Mucosa of stomach (tissue), 1 donor: Measurements from ENCODE around the gene GGPS1.
"Not testable (repeated sequence)": the region's sequence is repeated elsewhere in the genome, so short reads cannot be mapped to it uniquely, and the experiment has no call there.

Source experiments
- H3K27me3 ChIP-seq: one replicate; pipeline ENCODE4 v1.7.0; 2013; ENCODE audit warnings: mild to moderate bottlenecking, low read length; ENCODE audit not compliant: control insufficient read depth, insufficient read depth
- H3K36me3 ChIP-seq: one replicate; pipeline ENCODE4 v1.7.0; 2013; ENCODE audit warnings: low read length; ENCODE audit not compliant: control insufficient read depth, insufficient read depth
- H3K4me1 ChIP-seq: one replicate; pipeline ENCODE4 v1.7.0; 2013; ENCODE audit warnings: mild to moderate bottlenecking, low read length; ENCODE audit not compliant: control insufficient read depth, insufficient read depth
- H3K4me3 ChIP-seq: one replicate; pipeline ENCODE4 v1.7.0; 2013; ENCODE audit warnings: low read length
- H3K9ac ChIP-seq: one replicate; pipeline ENCODE4 v1.7.0; 2013; ENCODE audit warnings: mild to moderate bottlenecking, low read length, moderate library complexity
- H3K9me3 ChIP-seq: one replicate; pipeline ENCODE4 v1.7.0; 2013; ENCODE audit warnings: mild to moderate bottlenecking, low read length, moderate library complexity; ENCODE audit not compliant: control insufficient read depth
- donor health status: Pancreatic carcinoma.

The GGPS1 gene

DNA sequence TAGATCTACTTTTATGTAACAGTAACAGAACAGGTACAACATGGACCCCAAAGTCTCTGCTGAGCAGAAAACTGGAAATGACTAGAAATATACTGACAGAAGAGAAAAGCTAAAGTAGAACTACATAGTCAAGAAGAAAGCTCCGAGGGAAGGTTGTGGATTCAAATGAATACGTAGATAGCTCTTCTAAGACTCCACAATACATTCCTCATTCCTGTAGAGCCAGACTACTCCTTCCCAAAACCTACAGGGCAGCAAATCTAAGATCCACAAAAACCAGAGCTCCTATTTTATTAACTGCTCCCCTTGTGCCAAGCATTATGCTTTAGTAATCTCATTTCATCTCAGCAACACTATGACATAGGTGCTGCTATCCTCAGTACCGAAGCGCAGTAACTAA lies 35.6 kb upstream of the GGPS1 start:
- Histone ChIP-seq H3K9ac (no peak overlapping the region), H3K4me3 (no peak overlapping the region), H3K9me3 (no peaks in the 10 kb centered on the region), H3K36me3 (no peaks in the 10 kb centered on the region), H3K4me1 (peaks cover 14% of the 10 kb centered on the region), H3K27me3 (no peaks in the 10 kb centered on the region)

DNA sequence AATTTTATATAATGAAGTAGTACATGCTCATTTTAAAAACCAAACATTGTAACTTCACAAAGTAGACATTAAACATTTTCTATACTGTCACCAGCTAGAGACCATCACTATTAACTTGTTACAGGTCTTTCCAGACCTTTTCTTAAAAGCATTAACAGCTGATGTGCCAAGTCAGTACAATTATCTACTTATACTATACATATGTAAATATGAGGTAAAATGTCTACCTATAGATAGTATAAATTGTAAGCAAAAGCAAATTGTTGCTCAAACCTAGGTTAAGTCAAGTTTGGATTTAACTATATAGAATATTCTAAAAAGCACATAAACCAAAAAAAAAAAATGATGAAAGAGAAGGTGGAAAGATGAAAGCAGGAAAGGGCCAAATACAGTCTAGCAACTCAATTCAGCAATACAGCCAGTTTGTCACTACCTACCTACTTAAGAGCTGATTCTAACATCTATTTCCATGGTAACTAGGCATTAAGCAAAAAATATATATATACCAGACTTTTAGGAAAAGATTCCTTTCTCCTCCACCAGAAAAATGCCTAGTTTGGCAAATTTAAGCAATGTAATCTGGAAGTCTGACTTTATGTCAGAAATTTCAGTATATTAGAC lies 34.9 kb upstream of the GGPS1 start:
- no peaks in the 10 kb centered on the region for H3K36me3 ChIP-seq
- H3K9ac ChIP-seq: no peak overlapping the region
- H3K9me3 ChIP-seq: no peaks in the 10 kb centered on the region
- H3K27me3 ChIP-seq: no peaks in the 10 kb centered on the region
- H3K4me1 ChIP-seq: peaks cover 14% of the 10 kb centered on the region
- H3K4me3 ChIP-seq: no peak overlapping the region

DNA sequence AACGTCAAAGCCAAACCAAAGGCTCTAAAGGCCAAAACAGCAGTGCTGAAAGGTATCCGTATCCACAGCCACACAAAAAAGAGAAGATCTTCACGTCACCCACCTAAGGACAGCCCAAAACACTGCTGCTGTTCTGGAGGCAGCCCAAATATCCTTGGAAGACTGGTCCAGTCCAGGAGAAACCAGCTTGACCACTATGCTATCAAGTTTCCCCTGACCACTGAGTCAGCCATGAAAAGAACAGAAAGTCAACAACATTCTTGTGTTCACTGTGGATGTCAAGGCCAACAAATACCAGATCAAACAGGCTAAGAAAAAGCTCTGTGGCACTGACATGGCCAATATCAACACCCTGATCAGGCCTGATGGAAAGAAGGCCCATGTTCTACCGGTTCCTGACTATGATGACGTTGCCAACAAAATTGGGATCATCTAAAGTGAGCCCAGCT lies 32.4 kb upstream of the GGPS1 start:
- Histone ChIP-seq H3K27me3 (no peaks in the 10 kb centered on the region), H3K9me3 (no peaks in the 10 kb centered on the region), H3K4me1 (peaks cover 29% of the 10 kb centered on the region), H3K4me3 (no peak overlapping the region), H3K9ac (no peak overlapping the region), H3K36me3 (no peaks in the 10 kb centered on the region)

DNA sequence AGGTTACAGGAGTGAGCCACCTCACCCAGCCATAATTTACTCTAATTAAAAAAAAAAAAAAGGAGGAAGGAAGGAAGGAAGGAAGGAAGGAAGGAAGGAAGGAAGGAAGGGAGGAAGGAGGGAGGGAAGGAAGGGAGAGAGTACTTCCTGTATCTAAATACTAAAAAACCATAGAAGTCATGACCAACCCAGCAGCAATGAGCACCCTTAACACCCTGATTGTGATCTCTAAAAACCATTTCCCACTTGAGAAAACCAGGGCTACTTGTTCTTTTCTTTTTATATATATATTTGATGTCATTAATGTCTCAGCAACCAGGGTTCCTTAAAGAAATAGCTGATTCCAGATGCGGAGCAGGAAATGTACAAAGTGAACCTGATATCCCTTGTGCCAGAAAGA lies 31.6 kb upstream of the GGPS1 start:
- no peak overlapping the region for H3K9ac ChIP-seq
- H3K9me3 ChIP-seq: no peaks in the 10 kb centered on the region
- no peaks in the 10 kb centered on the region for H3K36me3 ChIP-seq
- H3K4me3 ChIP-seq: no peak overlapping the region
- no peaks in the 10 kb centered on the region for H3K27me3 ChIP-seq
- peaks cover 26% of the 10 kb centered on the region for H3K4me1 ChIP-seq

DNA sequence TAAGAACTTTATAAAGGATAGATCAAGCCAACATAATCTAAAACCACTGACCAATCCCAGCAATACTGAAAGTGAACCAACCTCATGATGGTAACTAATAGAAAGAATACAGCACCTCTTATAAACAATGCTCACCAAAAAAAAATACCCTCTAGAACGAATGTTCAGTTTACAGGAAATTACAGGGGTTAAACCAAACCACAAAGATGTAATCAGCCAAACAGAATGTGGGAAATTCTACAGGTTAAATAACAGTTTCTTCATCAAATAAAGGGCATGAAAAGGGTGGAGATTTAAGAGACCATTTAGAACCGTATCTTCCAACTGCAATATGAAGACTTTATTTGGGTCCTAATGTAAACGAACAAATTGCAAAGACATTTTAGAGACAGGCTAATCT lies 30.8 kb upstream of the GGPS1 start:
- Histone ChIP-seq H3K9me3 (no peaks in the 10 kb centered on the region), H3K27me3 (no peaks in the 10 kb centered on the region), H3K36me3 (no peaks in the 10 kb centered on the region), H3K4me1 (peaks cover 22% of the 10 kb centered on the region), H3K4me3 (no peak overlapping the region), H3K9ac (no peak overlapping the region)

DNA sequence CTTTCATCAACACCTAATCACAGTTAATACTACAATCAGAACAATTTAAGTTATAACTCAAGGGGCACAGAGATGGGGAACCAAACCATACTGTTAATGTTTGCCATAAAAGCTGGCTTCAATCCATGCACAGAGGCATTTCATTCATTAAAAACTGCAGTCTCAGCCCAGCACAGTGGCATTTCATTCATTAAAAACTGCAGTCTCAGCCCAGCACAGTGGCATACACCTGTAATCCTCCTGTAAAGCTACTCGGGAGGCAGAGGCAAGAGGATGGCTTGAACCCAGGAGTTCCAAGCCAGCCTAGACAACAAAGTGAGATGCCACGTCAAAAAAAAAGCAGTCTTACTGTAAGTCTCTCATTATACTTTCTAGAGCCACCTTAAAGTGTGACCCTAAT lies 29.6 kb upstream of the GGPS1 start:
- Histone ChIP-seq H3K9me3 (no peaks in the 10 kb centered on the region), H3K9ac (no peak overlapping the region), H3K4me3 (no peak overlapping the region), H3K4me1 (peaks cover 20% of the 10 kb centered on the region), H3K36me3 (no peaks in the 10 kb centered on the region), H3K27me3 (no peaks in the 10 kb centered on the region)

DNA sequence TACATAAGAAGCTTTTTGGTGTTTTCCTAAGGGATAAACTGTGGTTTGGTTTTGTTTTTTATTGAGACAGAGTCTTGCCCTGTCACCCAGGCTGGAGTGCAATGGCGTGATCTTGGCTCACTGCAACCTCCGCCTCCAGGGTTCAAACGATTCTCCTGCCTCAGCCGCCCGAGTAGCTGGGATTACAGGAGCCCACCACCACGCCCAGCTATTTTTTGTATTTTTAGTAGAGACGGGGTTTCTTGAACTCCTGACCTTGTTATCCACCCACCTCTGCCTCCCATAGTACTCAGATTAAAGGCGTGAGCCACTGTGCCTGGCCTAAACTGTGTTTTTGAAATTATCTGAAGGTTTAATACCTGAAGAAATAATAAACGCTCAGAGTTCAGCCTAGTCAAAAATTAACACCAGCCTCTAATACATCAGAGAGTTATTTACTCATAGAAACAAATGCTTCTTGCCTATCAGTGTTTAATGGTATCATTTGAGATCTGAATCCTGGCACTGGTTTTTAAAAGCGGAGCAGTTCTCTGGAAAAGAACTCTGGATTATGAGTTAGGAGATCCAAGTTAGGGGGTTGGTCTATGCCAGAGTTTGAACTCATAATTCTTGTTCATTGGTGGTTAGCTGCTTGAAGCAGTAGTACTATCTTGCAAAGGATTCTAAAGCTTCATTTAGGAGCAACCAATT lies 29.1 kb upstream of the GGPS1 start:
- H3K4me1 ChIP-seq: peaks cover 20% of the 10 kb centered on the region
- no peaks in the 10 kb centered on the region for H3K36me3 ChIP-seq
- no peaks in the 10 kb centered on the region for H3K27me3 ChIP-seq
- H3K4me3 ChIP-seq: no peak overlapping the region
- H3K9ac ChIP-seq: no peak overlapping the region
- no peaks in the 10 kb centered on the region for H3K9me3 ChIP-seq

DNA sequence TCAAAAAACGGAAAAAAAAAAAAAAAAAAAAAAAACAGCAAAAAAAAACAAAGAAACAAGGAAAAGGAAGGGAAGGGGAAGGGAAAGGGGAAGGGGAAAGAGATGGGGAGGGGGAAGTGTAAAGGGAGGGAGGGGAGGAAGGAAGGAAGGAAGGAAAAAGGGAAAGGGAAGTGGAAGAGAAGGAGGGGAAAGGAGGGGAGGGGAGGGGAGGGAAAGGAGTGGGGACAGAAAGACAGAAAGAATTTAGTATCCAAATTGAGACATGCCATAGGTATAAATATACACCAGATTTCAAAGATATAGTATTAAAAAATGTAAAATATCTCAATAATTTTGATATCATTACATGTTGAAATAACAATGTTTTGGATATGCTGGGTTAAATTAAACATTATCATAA lies 26.2 kb upstream of the GGPS1 start:
- no peaks in the 10 kb centered on the region for H3K27me3 ChIP-seq
- H3K9me3 ChIP-seq: no peaks in the 10 kb centered on the region
- H3K4me1 ChIP-seq: peaks cover 35% of the 10 kb centered on the region
- H3K4me3 ChIP-seq: no peak overlapping the region
- H3K9ac ChIP-seq: no peak overlapping the region
- H3K36me3 ChIP-seq: no peaks in the 10 kb centered on the region

DNA sequence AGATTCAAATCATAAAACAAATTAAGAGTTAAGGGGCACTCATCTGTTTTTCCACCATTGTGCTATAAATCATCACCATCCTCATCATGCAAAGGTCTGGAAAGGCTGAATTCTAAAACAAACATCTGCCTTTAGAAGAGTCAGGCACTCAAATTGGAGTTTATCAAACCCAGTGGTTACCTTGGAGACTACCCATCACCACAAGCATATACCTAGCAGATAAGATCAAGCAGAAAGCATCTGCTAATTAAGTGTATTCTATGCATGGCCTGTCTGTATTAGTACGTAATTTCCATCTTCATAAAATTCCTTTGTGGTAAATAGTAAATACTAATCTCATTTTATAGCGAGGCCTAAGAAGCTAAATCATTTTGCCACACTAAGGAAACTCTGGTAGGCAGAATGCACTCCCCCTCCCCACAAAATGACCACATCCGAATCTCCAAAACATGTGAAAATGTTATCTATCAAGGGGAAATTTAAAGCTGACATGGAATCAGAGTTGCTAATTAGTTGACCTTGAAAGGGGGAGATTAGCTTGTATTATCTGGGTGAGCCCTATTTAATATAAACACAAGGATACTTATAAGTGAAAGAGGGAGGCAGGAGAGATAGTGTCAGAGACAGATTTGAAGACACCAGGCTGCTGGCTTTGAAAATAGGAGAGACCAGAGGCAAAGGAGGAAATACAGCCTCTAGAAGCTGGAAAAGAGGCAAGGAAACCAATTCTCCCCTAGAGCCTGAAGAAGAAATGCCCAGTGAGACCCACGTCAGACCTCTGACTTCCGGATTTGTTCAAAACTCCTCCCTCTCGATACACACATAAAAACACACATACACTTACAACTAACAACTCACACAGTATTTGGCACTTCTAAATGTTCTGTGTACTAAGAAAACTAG lies 23.6 kb upstream of the GGPS1 start:
- no peak overlapping the region for H3K4me3 ChIP-seq
- no peaks in the 10 kb centered on the region for H3K9me3 ChIP-seq
- no peaks in the 10 kb centered on the region for H3K36me3 ChIP-seq
- no peaks in the 10 kb centered on the region for H3K27me3 ChIP-seq
- peaks cover 23% of the 10 kb centered on the region for H3K4me1 ChIP-seq
- H3K9ac ChIP-seq: no peak overlapping the region

DNA sequence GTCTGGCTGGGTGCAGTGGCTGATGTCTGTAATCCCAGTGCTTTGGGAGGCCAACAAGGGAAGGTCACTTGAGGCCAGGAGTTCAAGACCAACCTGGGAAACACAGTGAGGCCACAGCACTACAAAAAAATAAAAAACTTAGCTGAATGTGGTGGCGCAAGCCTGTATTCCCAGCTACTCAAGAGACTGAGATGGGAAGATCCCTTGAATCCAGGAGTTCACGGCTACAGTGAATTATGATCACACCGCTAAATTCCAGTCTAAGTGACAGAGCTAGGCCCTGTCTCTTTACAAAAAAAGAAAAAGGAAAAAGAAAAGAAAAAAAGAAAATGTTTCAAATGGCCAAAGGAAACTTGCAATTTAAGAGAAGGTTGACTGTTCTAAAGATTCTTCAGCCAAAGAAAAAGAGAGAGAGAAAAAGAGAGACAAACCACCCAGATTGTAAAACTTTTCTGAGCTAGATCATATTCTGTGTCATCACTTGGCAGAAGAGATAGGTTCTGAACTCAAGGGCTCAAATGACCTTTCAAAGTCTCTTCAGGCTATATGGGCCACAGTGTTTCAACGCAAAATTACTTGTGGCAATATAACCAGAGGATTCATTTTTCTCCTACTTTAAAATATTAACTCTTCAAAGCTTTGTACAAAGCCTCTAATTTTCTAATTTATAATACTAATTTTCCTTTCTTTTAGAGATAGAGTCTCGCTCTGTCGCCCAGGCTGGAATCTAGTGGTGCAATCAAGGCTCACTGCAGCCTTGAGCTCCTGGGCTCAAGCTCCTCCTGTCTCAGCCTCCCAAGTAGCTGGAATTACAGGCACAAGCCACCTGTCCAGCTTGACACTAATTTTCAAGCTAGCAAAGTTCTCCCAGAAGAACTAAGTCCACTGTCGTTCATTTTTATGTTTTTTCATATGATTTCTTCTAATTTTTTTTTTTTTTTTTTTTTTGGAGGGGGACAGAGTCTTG lies 20.9 kb upstream of the GGPS1 start:
- no peaks in the 10 kb centered on the region for H3K27me3 ChIP-seq
- H3K9me3 ChIP-seq: no peaks in the 10 kb centered on the region
- H3K36me3 ChIP-seq: peaks cover 4% of the 10 kb centered on the region
- no peak overlapping the region for H3K4me3 ChIP-seq
- H3K4me1 ChIP-seq: peaks cover 21% of the 10 kb centered on the region
- H3K9ac ChIP-seq: no peak overlapping the region

DNA sequence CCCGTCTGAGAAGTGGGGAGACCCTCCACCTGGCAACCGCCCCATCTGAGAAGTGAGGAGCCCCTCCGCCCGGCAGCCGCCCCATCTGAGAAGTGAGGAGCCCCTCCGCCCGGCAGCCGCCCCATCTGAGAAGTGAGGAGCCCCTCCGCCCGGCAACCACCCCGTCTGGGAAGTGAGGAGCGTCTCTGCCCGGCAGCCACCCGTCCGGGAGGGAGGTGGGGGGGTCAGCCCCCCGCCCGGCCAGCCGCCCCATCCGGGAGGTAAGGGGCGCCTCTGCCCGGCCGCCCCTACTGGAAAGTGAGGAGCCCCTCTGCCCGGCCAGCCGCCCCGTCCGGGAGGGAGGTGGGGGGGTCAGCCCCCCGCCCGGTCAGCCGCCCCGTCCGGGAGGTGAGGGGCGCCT lies 19.2 kb upstream of the GGPS1 start:
- not testable (repeated sequence) for H3K4me3 ChIP-seq, H3K9me3 ChIP-seq, H3K27me3 ChIP-seq, H3K9ac ChIP-seq, H3K36me3 ChIP-seq
- H3K4me1 ChIP-seq: peaks cover 30% of the 10 kb centered on the region
